DOHH2 (cell line): Measurements from ENCODE around the gene ARHGAP24.

ENCODE experiments used
- H3F3A ChIP-seq: fragments of 200-600 bp; sonication (generic), shearing (Covaris generic); 2 replicates; pipeline ENCODE4 v1.6.0; 2016; ENCODE audit warnings: antibody characterized with exemption, mild to moderate bottlenecking; ENCODE audit not compliant: control insufficient read depth, insufficient read depth
- H3K27ac ChIP-seq: fragments of 200-600 bp; sonication (generic); 2 replicates; pipeline ENCODE4 v1.5.1; 2014; ENCODE audit warnings: low read depth, mild to moderate bottlenecking, low read length, moderate library complexity
- H3K27me3 ChIP-seq: fragments of 200-600 bp; sonication (generic); 2 replicates; pipeline ENCODE4 v1.6.1; 2014; ENCODE audit warnings: mild to moderate bottlenecking, low read length, mixed read lengths; ENCODE audit not compliant: control insufficient read depth
- H3K36me3 ChIP-seq: fragments of 200-600 bp; sonication (generic); 2 replicates; pipeline ENCODE4 v1.6.1; 2014; ENCODE audit warnings: mild to moderate bottlenecking, low read length, moderate library complexity, mixed read lengths; ENCODE audit not compliant: control insufficient read depth
- H3K4me1 ChIP-seq: fragments of 200-600 bp; sonication (generic); 2 replicates; pipeline ENCODE4 v1.6.1; 2014; ENCODE audit warnings: mild to moderate bottlenecking, low read length, mixed read lengths; ENCODE audit not compliant: control insufficient read depth
- H3K4me2 ChIP-seq: fragments of 200-600 bp; sonication (generic); 2 replicates; pipeline ENCODE4 v1.6.0; 2014; ENCODE audit warnings: mild to moderate bottlenecking, low read length, moderate library complexity
- H3K4me3 ChIP-seq: fragments of 200-600 bp; sonication (generic); 2 replicates; pipeline ENCODE4 v1.5.1; 2014; ENCODE audit warnings: mild to moderate bottlenecking, low read length, mixed read lengths
- H3K79me2 ChIP-seq: fragments of 200-600 bp; sonication (generic); 2 replicates; pipeline ENCODE4 v1.6.1; 2014; ENCODE audit warnings: mild to moderate bottlenecking, low read length, mixed read lengths; ENCODE audit not compliant: control insufficient read depth
- H3K9me2 ChIP-seq: fragments of 200-600 bp; sonication (generic); replicated peaks from 2 replicates; pipeline ENCODE4 v1.6.1; 2014; ENCODE audit warnings: mild to moderate bottlenecking, low read length, mixed read lengths; ENCODE audit not compliant: control insufficient read depth
- H3K9me3 ChIP-seq: fragments of 200-600 bp; sonication (generic); 2 replicates; pipeline ENCODE4 v1.6.1; 2014; ENCODE audit warnings: antibody characterized with exemption, low read length, mixed read lengths; ENCODE audit not compliant: control insufficient read depth, insufficient read depth
- H4K20me1 ChIP-seq: fragments of 200-600 bp; sonication (generic); 2 replicates; pipeline ENCODE4 v1.6.0; 2014; ENCODE audit warnings: low read depth, mild to moderate bottlenecking, antibody characterized with exemption, low read length, moderate library complexity; ENCODE audit not compliant: control insufficient read depth, insufficient read depth
- EZH2phosphoT487 ChIP-seq: fragments of 200-600 bp; sonication (generic); IDR thresholded peaks from 2 replicates; pipeline ENCODE4 v1.6.1; 2017; ENCODE audit warnings: borderline replicate concordance, mild to moderate bottlenecking, antibody characterized with exemption, low read length, moderate library complexity, mixed read lengths
- TF ChIP-seq, protein P1 (sequence below): fragments of 200-600 bp; sonication (generic); IDR thresholded peaks from one replicate; pipeline ENCODE4 v1.5.1; 2014; ENCODE audit warnings: antibody characterized with exemption, mild to moderate bottlenecking, low read depth, low read length; ENCODE audit not compliant: poor library complexity, severe bottlenecking

Gene ARHGAP24

DNA sequence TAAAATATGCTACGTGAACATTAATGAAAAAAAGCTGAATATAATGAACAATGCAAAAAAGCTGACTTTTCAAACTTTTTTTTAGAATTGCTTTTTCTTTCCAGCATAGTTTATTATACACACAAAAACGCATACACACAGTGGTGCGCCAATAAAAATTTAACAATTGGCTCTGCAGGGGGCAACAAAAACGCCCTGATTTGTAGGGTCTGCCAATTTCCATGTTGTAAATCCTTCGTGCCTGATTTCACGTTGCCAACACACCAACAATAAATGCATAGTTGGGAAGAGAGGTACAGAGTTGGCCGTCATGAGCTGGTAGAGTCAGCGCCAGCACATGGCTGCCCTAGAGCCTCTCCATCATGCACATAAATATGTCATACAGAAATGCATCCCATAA lies 551.8 kb downstream of the ARHGAP24 start:
- H3K79me2 ChIP-seq, result no peaks in the 10 kb centered on the region

DNA sequence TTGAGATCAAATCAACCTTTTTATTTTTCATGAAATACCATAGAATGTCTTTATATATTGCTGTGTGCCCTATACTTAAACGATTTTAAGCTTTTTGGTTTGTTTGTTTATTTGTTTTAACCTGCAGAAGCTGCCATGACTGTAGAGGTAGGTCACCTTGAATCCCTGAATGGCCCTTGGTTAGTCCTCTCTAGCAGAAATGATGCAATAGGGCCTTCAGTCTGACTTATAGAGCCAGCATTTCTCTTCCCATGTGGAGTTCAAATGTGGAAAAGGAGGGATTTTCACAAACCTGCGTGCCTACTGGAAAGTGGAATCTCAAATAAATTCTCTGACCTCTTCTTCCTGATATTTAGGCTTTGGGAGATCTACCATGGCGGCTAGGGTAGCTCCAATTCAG lies 557.0 kb downstream of the ARHGAP24 start:
- H3K27me3 ChIP-seq, result no peaks in the 10 kb centered on the region
- no peaks in the 10 kb centered on the region for H3F3A ChIP-seq
- H3K4me1 ChIP-seq, result no peaks in the 10 kb centered on the region
- no peak overlapping the region for H3K4me2 ChIP-seq
- no peaks in the 10 kb centered on the region for H3K9me2 ChIP-seq
- peaks cover 20% of the 10 kb centered on the region for H3K36me3 ChIP-seq
- no peaks in the 10 kb centered on the region for H3K79me2 ChIP-seq
- H3K9me3 ChIP-seq, result no peaks in the 10 kb centered on the region
- TF ChIP-seq EZH2phosphoT487, result no peak
- TF ChIP-seq, protein P1, sequence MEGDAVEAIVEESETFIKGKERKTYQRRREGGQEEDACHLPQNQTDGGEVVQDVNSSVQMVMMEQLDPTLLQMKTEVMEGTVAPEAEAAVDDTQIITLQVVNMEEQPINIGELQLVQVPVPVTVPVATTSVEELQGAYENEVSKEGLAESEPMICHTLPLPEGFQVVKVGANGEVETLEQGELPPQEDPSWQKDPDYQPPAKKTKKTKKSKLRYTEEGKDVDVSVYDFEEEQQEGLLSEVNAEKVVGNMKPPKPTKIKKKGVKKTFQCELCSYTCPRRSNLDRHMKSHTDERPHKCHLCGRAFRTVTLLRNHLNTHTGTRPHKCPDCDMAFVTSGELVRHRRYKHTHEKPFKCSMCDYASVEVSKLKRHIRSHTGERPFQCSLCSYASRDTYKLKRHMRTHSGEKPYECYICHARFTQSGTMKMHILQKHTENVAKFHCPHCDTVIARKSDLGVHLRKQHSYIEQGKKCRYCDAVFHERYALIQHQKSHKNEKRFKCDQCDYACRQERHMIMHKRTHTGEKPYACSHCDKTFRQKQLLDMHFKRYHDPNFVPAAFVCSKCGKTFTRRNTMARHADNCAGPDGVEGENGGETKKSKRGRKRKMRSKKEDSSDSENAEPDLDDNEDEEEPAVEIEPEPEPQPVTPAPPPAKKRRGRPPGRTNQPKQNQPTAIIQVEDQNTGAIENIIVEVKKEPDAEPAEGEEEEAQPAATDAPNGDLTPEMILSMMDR, result no peak
- no peak overlapping the region for H3K4me3 ChIP-seq
- no peak overlapping the region for H3K27ac ChIP-seq
- no peaks in the 10 kb centered on the region for H4K20me1 ChIP-seq

More for the DNA sequence above, 551.8 kb downstream of the ARHGAP24 start:
- H3K9me2 ChIP-seq, result no peaks in the 10 kb centered on the region
- no peak overlapping the region for H3K4me3 ChIP-seq
- H3F3A ChIP-seq, result no peaks in the 10 kb centered on the region
- H3K4me2 ChIP-seq, result no peak overlapping the region
- no peaks in the 10 kb centered on the region for H3K9me3 ChIP-seq
- no peak for TF ChIP-seq EZH2phosphoT487
- TF ChIP-seq, protein P1, result no peak
- H3K27me3 ChIP-seq, result no peaks in the 10 kb centered on the region
- no peak overlapping the region for H3K27ac ChIP-seq
- H3K36me3 ChIP-seq, result peaks cover 26% of the 10 kb centered on the region
- no peaks in the 10 kb centered on the region for H4K20me1 ChIP-seq
- H3K4me1 ChIP-seq, result peaks cover 11% of the 10 kb centered on the region

DNA sequence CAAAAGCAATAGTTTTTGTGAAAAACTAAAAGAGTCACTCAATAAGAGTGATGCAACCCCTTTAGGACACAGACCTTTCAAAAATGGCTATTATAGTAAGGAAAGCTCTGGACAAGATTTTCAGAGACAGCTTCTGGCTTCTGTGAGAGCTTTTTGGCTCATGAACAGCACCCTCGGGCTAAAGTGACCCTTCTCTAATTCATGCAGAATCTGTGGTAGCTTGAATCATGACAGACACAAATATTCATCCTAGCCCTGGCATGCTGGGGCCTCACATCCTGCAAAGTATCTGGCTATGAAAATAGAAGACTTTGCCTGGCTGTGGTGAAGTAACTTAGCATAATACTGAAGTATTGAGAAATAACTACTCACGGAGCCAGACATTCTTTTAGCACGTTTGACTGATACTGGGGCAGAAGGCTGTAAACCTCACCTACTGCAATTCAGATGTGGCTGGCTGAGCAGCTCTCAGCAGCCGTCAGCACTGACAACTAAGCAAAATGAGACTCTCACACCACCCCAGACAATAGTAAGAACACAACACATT lies 557.6 kb downstream of the ARHGAP24 start:
- Histone ChIP-seq H3F3A (no peaks in the 10 kb centered on the region), H3K4me3 (no peak overlapping the region), H4K20me1 (no peaks in the 10 kb centered on the region), H3K27ac (no peak overlapping the region), H3K79me2 (no peaks in the 10 kb centered on the region), H3K4me1 (no peaks in the 10 kb centered on the region), H3K9me2 (no peaks in the 10 kb centered on the region), H3K4me2 (no peak overlapping the region), H3K27me3 (no peaks in the 10 kb centered on the region), H3K9me3 (no peaks in the 10 kb centered on the region), H3K36me3 (peaks cover 20% of the 10 kb centered on the region)
- TF ChIP-seq, protein P1, result no peak
- TF ChIP-seq EZH2phosphoT487, result no peak
